ENCODE measurements around the gene CPSF4L.

GRCh38 chr17:73227944-73228343 is 33.7 kb downstream of the CPSF4L start:
- TF ChIP-seq EZH2 (IDR thresholded peaks at IDR 0.05) (no peak), POLR2AphosphoS5 (IDR thresholded peaks at IDR 0.05; ENCODE audit: borderline replicate concordance, low read depth, low read length) (no peak), FOXP2 (optimal IDR thresholded peaks at IDR 0.05; ENCODE audit: control extremely low read depth, extremely low read length, insufficient read depth) (no peak)

Measured in SK-N-MC (cell line).